GM23338 (cell line): ENCODE results near the gene ASB2. TPM values are rescaled to one million over a fixed set of nuclear protein-coding genes. Genes with fewer than 3 reads are reported as not detected.

Experiments
- ATAC-seq: fragments of 200-7000 bp; cut with Tn5 transposase; 3 replicates; pipeline ENCODE4 v1.9.1; 2020
- DNase-seq: peaks from one replicate; pipeline ENCODE4 v3.0.0-alpha.2; 2015; ENCODE audit warnings: low spot score
- H2AFZ ChIP-seq: fragments of 200-600 bp; sonication (generic); 2 replicates; pipeline ENCODE4 v1.8.0; 2016; ENCODE audit warnings: antibody characterized with exemption, mild to moderate bottlenecking, moderate library complexity
- H3F3A ChIP-seq: fragments of 200-600 bp; sonication (generic); replicated peaks from 2 replicates; pipeline ENCODE4 v1.8.0; 2017; ENCODE audit warnings: antibody characterized with exemption, mixed run types, low read depth
- H3K27ac ChIP-seq: fragments of 200-600 bp; sonication (generic); 2 replicates; pipeline ENCODE4 v1.6.1; 2016; ENCODE audit warnings: low read depth
- H3K27me3 ChIP-seq: fragments of 200-600 bp; sonication (generic); 2 replicates; pipeline ENCODE4 v1.8.0; 2016; ENCODE audit warnings: mild to moderate bottlenecking, mixed run types, moderate library complexity; ENCODE audit not compliant: insufficient read depth
- H3K36me3 ChIP-seq: fragments of 200-600 bp; sonication (generic); 2 replicates; pipeline ENCODE4 v1.8.0; 2016; ENCODE audit warnings: mild to moderate bottlenecking; ENCODE audit not compliant: insufficient read depth
- H3K4me1 ChIP-seq: fragments of 200-600 bp; sonication (generic); 2 replicates; pipeline ENCODE4 v1.8.0; 2016; ENCODE audit warnings: mild to moderate bottlenecking, moderate library complexity; ENCODE audit not compliant: insufficient read depth
- H3K4me2 ChIP-seq: fragments of 200-600 bp; sonication (generic); 2 replicates; pipeline ENCODE4 v1.7.1; 2017; ENCODE audit warnings: mixed run types
- H3K4me3 ChIP-seq: fragments of 200-600 bp; sonication (generic); 2 replicates; pipeline ENCODE4 v1.6.1; 2016; ENCODE audit warnings: mixed run types
- H3K79me2 ChIP-seq: fragments of 200-600 bp; sonication (generic); replicated peaks from 2 replicates; pipeline ENCODE4 v1.8.0; 2017; ENCODE audit warnings: mild to moderate bottlenecking; ENCODE audit not compliant: insufficient read depth
- H3K9me2 ChIP-seq: fragments of 200-600 bp; sonication (generic); 2 replicates; pipeline ENCODE4 v1.8.0; 2017; ENCODE audit not compliant: insufficient read depth
- H4K20me1 ChIP-seq: fragments of 200-600 bp; sonication (generic); replicated peaks from 2 replicates; pipeline ENCODE4 v1.8.0; 2017; ENCODE audit warnings: mild to moderate bottlenecking; ENCODE audit not compliant: insufficient read depth
- H3K27ac Mint-ChIP-seq: 2 replicates; pipeline ENCODE4 v1.8.0; 2020; ENCODE audit warnings: inconsistent platforms, mild to moderate bottlenecking, moderate library complexity, mixed read lengths
- H3K27me3 Mint-ChIP-seq: 3 replicates; pipeline ENCODE4 v1.8.0; 2022; ENCODE audit warnings: low read depth, mild to moderate bottlenecking, moderate library complexity, mixed read lengths, inconsistent platforms; ENCODE audit not compliant: insufficient read depth, poor library complexity
- H3K36me3 Mint-ChIP-seq: 3 replicates; pipeline ENCODE4 v1.8.0; 2021; ENCODE audit warnings: low read depth, mild to moderate bottlenecking, inconsistent platforms, moderate library complexity, mixed read lengths
- H3K4me1 Mint-ChIP-seq: 3 replicates; pipeline ENCODE4 v1.8.0; 2020; ENCODE audit warnings: mild to moderate bottlenecking, inconsistent platforms, mixed read lengths
- H3K4me3 Mint-ChIP-seq: 3 replicates; pipeline ENCODE4 v1.8.0; 2021; ENCODE audit warnings: moderate library complexity, mild to moderate bottlenecking, inconsistent platforms, mixed read lengths
- H3K9me3 Mint-ChIP-seq: 3 replicates; pipeline ENCODE4 v1.8.0; 2020; ENCODE audit warnings: moderate library complexity, mild to moderate bottlenecking, inconsistent platforms, mixed read lengths
- CREB1 ChIP-seq: fragments of 250-450 bp; sonication (Bioruptor Pico); IDR thresholded peaks from 2 replicates; pipeline ENCODE4 v1.5.0; 2020; ENCODE audit warnings: low read depth, mild to moderate bottlenecking, moderate library complexity
- EZH2 ChIP-seq: fragments of 200-600 bp; sonication (generic); IDR thresholded peaks from one replicate; pipeline ENCODE4 v1.8.0; 2017; ENCODE audit warnings: antibody characterized with exemption, mild to moderate bottlenecking, low read depth; ENCODE audit not compliant: unreplicated experiment
- EZH2phosphoT487 ChIP-seq: fragments of 200-600 bp; sonication (generic); IDR thresholded peaks from one replicate; pipeline ENCODE4 v1.8.1; 2018; ENCODE audit warnings: antibody characterized with exemption; ENCODE audit not compliant: unreplicated experiment
- JUNB ChIP-seq: IDR thresholded peaks from one replicate; pipeline ENCODE4 v1.6.1; 2016; ENCODE audit warnings: antibody characterized with exemption; ENCODE audit not compliant: unreplicated experiment
- NANOG ChIP-seq: IDR thresholded peaks from 2 replicates; pipeline ENCODE4 v1.6.1; 2016; ENCODE audit warnings: antibody characterized with exemption, borderline replicate concordance
- POLR2AphosphoS5 ChIP-seq: IDR thresholded peaks from 2 replicates; pipeline ENCODE4 v1.6.1; 2016; ENCODE audit warnings: antibody characterized with exemption, low read depth
- STAT1 ChIP-seq: IDR thresholded peaks from one replicate; pipeline ENCODE4 v1.6.1; 2016; ENCODE audit warnings: antibody characterized with exemption; ENCODE audit not compliant: unreplicated experiment
- ZNF114 ChIP-seq: fragments of 250-450 bp; sonication (Bioruptor Pico); IDR thresholded peaks from 2 replicates; pipeline ENCODE4 v1.5.0; 2020; ENCODE audit warnings: mild to moderate bottlenecking, moderate library complexity
- ZNF331 ChIP-seq: fragments of 250-450 bp; sonication (Bioruptor Pico); IDR thresholded peaks from 2 replicates; pipeline ENCODE4 v1.5.0; 2020; ENCODE audit warnings: low read depth, mild to moderate bottlenecking, moderate library complexity
- polyA plus RNA-seq: library from polyadenylated mRNA; unstranded; fragments of >200 nt; fragmentation: Nextera tagmentation; extraction: Ambion mirVana; gene quantifications from 2 replicates; pipeline ENCODE4 v1.2.1, GENCODE V29; 2016
- total RNA-seq: library from RNA; depleted of rRNA; stranded (reverse); fragments of >200 nt; shearing (Covaris generic); gene quantifications from 2 replicates; pipeline ENCODE4 v1.2.3, GENCODE V29; 2014
- TF ChIP-seq, protein P1 (sequence below): fragments of 250-450 bp; sonication (Bioruptor Pico); IDR thresholded peaks from 2 replicates; pipeline ENCODE4 v1.5.0; 2020; ENCODE audit warnings: mild to moderate bottlenecking, moderate library complexity
- TF ChIP-seq, protein P2 (sequence below), 2 experiments: fragments of 200-600 bp in 1 of 2; sonication (generic) in 1 of 2; conservative IDR thresholded peaks; 2 replicates each; pipeline versions ENCODE4 v1.5.1 to v1.6.1; 2016 to 2017; ENCODE audit warnings: antibody characterized with exemption in 2 of 2, low read depth in 2 of 2, mild to moderate bottlenecking in 2 of 2, moderate library complexity in 1 of 2
- TF ChIP-seq, protein P3 (sequence below): IDR thresholded peaks from 2 replicates; pipeline ENCODE4 v1.6.1; 2016; ENCODE audit warnings: antibody characterized with exemption
- TF ChIP-seq, protein P4 (sequence below): IDR thresholded peaks from one replicate; pipeline ENCODE4 v1.6.1; 2018; ENCODE audit warnings: antibody characterized with exemption; ENCODE audit not compliant: unreplicated experiment

ASB2 gene
- total and polyA plus RNA-seq, 2 experiments from 2014 or later, result 1.2 to 1.7 TPM

DNA sequence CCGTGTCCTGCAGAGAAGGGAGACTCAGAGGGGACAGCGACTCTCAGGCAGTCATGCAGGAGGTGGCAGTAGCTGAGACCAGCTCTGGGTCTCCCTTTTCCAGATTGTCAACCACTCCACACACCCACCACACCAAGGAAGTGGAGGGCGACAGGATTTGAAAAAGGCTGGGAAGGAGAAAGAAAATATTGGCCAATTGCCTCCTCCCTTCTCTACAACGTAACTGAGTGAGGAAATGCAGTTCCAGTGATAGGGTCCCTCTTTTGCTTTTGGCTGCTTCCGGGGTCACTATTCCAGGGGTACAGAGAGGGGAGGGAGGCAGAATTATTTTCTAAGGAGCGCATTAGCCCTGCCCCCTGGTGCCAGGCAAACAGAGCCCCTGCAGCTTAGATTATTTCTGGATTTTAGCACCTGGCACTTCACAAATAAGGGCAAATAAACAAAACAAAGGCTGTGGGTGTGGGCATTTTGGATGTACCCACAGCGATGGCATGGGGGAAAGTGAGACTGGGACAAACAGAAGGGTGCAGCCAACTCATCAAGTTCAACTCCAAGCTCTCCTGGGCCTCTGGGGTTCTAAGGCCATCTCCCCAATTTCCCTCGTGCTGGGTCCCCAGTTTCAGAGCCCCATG is 20.4 kb downstream of the ASB2 start:
- no peak overlapping the region for H3K4me3 Mint-ChIP-seq
- no peak overlapping the region for H2AFZ ChIP-seq
- peaks cover 7% of the 10 kb centered on the region for H3K27me3 Mint-ChIP-seq
- no peak for DNase-seq
- H3K79me2 ChIP-seq, result no peaks in the 10 kb centered on the region
- TF ChIP-seq, protein P1, sequence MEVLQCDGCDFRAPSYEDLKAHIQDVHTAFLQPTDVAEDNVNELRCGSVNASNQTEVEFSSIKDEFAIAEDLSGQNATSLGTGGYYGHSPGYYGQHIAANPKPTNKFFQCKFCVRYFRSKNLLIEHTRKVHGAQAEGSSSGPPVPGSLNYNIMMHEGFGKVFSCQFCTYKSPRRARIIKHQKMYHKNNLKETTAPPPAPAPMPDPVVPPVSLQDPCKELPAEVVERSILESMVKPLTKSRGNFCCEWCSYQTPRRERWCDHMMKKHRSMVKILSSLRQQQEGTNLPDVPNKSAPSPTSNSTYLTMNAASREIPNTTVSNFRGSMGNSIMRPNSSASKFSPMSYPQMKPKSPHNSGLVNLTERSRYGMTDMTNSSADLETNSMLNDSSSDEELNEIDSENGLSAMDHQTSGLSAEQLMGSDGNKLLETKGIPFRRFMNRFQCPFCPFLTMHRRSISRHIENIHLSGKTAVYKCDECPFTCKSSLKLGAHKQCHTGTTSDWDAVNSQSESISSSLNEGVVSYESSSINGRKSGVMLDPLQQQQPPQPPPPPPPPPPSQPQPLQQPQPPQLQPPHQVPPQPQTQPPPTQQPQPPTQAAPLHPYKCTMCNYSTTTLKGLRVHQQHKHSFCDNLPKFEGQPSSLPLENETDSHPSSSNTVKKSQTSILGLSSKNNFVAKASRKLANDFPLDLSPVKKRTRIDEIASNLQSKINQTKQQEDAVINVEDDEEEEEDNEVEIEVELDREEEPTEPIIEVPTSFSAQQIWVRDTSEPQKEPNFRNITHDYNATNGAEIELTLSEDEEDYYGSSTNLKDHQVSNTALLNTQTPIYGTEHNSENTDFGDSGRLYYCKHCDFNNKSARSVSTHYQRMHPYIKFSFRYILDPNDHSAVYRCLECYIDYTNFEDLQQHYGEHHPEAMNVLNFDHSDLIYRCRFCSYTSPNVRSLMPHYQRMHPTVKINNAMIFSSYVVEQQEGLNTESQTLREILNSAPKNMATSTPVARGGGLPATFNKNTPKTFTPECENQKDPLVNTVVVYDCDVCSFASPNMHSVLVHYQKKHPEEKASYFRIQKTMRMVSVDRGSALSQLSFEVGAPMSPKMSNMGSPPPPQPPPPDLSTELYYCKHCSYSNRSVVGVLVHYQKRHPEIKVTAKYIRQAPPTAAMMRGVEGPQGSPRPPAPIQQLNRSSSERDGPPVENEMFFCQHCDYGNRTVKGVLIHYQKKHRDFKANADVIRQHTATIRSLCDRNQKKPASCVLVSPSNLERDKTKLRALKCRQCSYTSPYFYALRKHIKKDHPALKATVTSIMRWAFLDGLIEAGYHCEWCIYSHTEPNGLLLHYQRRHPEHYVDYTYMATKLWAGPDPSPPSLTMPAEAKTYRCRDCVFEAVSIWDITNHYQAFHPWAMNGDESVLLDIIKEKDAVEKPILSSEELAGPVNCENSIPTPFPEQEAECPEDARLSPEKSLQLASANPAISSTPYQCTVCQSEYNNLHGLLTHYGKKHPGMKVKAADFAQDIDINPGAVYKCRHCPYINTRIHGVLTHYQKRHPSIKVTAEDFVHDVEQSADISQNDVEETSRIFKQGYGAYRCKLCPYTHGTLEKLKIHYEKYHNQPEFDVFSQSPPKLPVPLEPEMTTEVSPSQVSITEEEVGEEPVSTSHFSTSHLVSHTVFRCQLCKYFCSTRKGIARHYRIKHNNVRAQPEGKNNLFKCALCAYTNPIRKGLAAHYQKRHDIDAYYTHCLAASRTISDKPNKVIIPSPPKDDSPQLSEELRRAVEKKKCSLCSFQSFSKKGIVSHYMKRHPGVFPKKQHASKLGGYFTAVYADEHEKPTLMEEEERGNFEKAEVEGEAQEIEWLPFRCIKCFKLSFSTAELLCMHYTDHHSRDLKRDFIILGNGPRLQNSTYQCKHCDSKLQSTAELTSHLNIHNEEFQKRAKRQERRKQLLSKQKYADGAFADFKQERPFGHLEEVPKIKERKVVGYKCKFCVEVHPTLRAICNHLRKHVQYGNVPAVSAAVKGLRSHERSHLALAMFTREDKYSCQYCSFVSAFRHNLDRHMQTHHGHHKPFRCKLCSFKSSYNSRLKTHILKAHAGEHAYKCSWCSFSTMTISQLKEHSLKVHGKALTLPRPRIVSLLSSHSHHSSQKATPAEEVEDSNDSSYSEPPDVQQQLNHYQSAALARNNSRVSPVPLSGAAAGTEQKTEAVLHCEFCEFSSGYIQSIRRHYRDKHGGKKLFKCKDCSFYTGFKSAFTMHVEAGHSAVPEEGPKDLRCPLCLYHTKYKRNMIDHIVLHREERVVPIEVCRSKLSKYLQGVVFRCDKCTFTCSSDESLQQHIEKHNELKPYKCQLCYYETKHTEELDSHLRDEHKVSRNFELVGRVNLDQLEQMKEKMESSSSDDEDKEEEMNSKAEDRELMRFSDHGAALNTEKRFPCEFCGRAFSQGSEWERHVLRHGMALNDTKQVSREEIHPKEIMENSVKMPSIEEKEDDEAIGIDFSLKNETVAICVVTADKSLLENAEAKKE (CRISPR knock-in tag), result no peak
- TF ChIP-seq POLR2AphosphoS5, result no peak
- no peak for TF ChIP-seq JUNB
- TF ChIP-seq, protein P2, sequence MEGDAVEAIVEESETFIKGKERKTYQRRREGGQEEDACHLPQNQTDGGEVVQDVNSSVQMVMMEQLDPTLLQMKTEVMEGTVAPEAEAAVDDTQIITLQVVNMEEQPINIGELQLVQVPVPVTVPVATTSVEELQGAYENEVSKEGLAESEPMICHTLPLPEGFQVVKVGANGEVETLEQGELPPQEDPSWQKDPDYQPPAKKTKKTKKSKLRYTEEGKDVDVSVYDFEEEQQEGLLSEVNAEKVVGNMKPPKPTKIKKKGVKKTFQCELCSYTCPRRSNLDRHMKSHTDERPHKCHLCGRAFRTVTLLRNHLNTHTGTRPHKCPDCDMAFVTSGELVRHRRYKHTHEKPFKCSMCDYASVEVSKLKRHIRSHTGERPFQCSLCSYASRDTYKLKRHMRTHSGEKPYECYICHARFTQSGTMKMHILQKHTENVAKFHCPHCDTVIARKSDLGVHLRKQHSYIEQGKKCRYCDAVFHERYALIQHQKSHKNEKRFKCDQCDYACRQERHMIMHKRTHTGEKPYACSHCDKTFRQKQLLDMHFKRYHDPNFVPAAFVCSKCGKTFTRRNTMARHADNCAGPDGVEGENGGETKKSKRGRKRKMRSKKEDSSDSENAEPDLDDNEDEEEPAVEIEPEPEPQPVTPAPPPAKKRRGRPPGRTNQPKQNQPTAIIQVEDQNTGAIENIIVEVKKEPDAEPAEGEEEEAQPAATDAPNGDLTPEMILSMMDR (conservative IDR thresholded peaks at IDR 0.05; ENCODE audit: low read depth in 2 of 2), result no peak
- TF ChIP-seq, protein P3, sequence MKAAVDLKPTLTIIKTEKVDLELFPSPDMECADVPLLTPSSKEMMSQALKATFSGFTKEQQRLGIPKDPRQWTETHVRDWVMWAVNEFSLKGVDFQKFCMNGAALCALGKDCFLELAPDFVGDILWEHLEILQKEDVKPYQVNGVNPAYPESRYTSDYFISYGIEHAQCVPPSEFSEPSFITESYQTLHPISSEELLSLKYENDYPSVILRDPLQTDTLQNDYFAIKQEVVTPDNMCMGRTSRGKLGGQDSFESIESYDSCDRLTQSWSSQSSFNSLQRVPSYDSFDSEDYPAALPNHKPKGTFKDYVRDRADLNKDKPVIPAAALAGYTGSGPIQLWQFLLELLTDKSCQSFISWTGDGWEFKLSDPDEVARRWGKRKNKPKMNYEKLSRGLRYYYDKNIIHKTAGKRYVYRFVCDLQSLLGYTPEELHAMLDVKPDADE, result no peak
- TF ChIP-seq NANOG, result no peak
- no peak for TF ChIP-seq ZNF114 (CRISPR knock-in tag)
- TF ChIP-seq EZH2, result no peak
- TF ChIP-seq, protein P4, sequence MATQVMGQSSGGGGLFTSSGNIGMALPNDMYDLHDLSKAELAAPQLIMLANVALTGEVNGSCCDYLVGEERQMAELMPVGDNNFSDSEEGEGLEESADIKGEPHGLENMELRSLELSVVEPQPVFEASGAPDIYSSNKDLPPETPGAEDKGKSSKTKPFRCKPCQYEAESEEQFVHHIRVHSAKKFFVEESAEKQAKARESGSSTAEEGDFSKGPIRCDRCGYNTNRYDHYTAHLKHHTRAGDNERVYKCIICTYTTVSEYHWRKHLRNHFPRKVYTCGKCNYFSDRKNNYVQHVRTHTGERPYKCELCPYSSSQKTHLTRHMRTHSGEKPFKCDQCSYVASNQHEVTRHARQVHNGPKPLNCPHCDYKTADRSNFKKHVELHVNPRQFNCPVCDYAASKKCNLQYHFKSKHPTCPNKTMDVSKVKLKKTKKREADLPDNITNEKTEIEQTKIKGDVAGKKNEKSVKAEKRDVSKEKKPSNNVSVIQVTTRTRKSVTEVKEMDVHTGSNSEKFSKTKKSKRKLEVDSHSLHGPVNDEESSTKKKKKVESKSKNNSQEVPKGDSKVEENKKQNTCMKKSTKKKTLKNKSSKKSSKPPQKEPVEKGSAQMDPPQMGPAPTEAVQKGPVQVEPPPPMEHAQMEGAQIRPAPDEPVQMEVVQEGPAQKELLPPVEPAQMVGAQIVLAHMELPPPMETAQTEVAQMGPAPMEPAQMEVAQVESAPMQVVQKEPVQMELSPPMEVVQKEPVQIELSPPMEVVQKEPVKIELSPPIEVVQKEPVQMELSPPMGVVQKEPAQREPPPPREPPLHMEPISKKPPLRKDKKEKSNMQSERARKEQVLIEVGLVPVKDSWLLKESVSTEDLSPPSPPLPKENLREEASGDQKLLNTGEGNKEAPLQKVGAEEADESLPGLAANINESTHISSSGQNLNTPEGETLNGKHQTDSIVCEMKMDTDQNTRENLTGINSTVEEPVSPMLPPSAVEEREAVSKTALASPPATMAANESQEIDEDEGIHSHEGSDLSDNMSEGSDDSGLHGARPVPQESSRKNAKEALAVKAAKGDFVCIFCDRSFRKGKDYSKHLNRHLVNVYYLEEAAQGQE, result no peak
- TF ChIP-seq CREB1, result no peak
- no peak for TF ChIP-seq STAT1
- TF ChIP-seq ZNF331, result no peak
- TF ChIP-seq EZH2phosphoT487, result no peak
- no peaks in the 10 kb centered on the region for H3K27me3 ChIP-seq
- H3K9me3 Mint-ChIP-seq, result no peaks in the 10 kb centered on the region
- ATAC-seq, result no peak
- H3K4me2 ChIP-seq, result no peak overlapping the region
- H3K36me3 ChIP-seq, result no peaks in the 10 kb centered on the region
- no peak overlapping the region for H3K27ac Mint-ChIP-seq
- H3K9me2 ChIP-seq, result no peaks in the 10 kb centered on the region
- H3K4me3 ChIP-seq, result no peak overlapping the region
- no peaks in the 10 kb centered on the region for H3F3A ChIP-seq
- H3K27ac ChIP-seq, result no peak overlapping the region
- no peaks in the 10 kb centered on the region for H4K20me1 ChIP-seq
- H3K36me3 Mint-ChIP-seq, result no peaks in the 10 kb centered on the region
- H3K4me1 Mint-ChIP-seq, result peaks cover 35% of the 10 kb centered on the region
- H3K4me1 ChIP-seq, result no peaks in the 10 kb centered on the region
